Activated naive CD4-positive, alpha-beta T cell treated with anti-CD3 and anti-CD28 coated beads, Interleukin-2, amount 10 ng/mL, durations not matched to agents 7 days and 5 days (primary cell): ENCODE measurements around the gene WDSUB1.

Experiments
- CTCF ChIA-PET: fragments of 350-600 bp; sonication (Branson Sonifier 250); formaldehyde crosslinking; loops from one replicate; lab custom pipeline; 2021; ENCODE audit warnings: antibody characterized with exemption; lab: Charles Lee
- DNase-seq: peaks from one replicate; pipeline ENCODE4 v3.0.0-alpha.2; 2020
- H3K27ac Mint-ChIP-seq: one replicate; pipeline ENCODE4 v1.8.0; 2021; ENCODE audit warnings: mild to moderate bottlenecking, moderate library complexity, mixed read lengths
- H3K27me3 Mint-ChIP-seq: one replicate; pipeline ENCODE4 v1.8.0; 2021; ENCODE audit warnings: mild to moderate bottlenecking, mixed read lengths
- H3K36me3 Mint-ChIP-seq: one replicate; pipeline ENCODE4 v1.8.0; 2021; ENCODE audit warnings: mixed read lengths
- H3K4me1 Mint-ChIP-seq: one replicate; pipeline ENCODE4 v1.8.0; 2021; ENCODE audit warnings: mixed read lengths
- H3K4me3 Mint-ChIP-seq: one replicate; pipeline ENCODE4 v1.8.0; 2021; ENCODE audit warnings: mild to moderate bottlenecking, moderate library complexity, mixed read lengths
- H3K9me3 Mint-ChIP-seq: one replicate; pipeline ENCODE4 v1.8.0; 2021; ENCODE audit warnings: mixed read lengths

WDSUB1 gene

DNA sequence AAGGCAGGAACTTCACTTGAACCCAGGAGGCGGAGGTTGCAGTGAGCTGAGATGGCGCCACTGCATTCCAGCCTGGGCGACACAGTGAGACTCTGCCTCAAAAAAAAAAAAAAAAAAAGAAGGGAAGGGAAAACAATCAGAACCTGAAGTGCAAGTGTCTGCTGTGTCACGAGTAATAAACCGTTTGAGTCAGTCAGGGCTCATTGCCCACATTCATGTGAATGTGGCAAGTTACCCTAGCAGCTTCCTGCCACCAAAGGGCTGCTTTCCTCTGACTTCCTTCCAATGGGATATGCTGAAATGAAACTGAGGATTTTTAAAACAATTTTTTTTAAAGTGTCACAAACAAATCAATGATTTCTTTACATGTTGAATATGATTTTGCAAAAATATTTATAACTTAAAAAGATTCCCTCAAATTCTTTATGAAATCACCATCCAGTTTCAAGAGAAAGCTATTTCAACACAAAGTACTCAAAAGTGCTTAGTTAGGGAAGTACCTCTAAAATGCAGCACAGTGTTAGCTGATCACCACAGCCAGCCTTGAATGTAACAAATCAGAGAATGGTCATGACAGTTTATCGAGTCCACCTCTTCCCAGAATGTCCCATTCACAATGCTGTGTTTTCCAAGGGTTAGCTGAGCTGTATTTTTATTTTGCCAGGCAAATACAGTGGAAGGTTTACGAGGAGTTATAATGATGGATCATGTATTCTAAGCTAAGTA, 36.4 kb downstream of the WDSUB1 start:
- Mint-ChIP-seq H3K4me1 (no peaks in the 10 kb centered on the region), H3K36me3 (peaks cover 11% of the 10 kb centered on the region), H3K27ac (no peak overlapping the region), H3K9me3 (peaks cover 2% of the 10 kb centered on the region), H3K4me3 (no peak overlapping the region), H3K27me3 (no peaks in the 10 kb centered on the region)
- DNase-seq = no peak
- CTCF ChIA-PET = no interaction called here

DNA sequence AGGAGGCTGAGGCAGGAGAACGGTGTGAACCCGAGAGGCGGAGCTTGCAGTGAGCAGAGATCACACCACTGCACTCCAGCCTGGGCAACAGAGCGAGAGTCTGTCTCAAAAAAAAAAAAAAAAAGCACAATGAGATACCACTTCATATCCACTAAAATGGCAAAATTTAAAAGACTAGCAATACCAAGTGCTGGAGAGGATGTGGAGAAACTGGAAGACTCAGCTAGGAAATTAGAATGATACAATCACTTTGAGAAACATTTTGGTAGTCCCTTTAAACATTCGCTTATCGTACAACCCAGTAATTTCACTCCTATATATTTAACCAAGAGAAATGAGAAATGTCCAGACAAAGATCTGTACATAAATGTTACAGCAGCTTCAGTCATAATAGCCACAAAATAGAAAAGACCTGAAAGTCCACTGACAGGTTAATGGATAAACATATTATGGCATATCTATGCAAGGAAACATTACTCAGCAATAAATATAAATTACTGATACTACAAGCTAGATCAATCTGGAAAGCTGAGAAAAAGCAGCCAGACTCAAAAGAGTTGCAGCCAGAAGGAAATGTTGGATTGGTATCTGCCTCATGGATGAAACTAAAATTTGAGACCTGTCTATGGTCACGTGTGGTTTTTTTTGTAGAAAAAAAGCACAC, 40.0 kb downstream of the WDSUB1 start:
- Mint-ChIP-seq H3K27me3 (no peaks in the 10 kb centered on the region), H3K4me1 (no peaks in the 10 kb centered on the region), H3K9me3 (peaks cover 2% of the 10 kb centered on the region), H3K36me3 (peaks cover 16% of the 10 kb centered on the region), H3K27ac (no peak overlapping the region), H3K4me3 (no peak overlapping the region)
- DNase-seq = no peak
- CTCF ChIA-PET = interaction anchor here (1.2 kb wide), 1 partner anchor 128 kb away, joined by 3 read pairs; no protein-coding TSS in a partner anchor

DNA sequence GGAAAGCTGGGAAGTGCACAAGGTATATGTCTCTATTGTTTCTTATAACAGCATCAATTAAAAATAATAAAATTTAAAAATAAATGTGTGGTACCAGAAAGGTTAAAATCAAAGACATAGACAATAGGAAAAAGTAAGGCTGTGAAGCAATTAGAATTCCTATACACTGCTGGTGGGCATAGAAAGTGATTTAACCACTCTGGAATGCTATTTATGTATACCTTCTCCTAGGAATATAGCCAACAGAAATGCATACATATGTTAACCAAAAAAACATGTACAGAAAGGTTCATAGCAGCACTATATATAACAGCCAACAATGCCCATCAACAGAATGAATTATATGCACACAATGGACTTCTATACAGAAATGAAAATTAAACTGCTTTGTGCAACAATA, 43.0 kb downstream of the WDSUB1 start:
- no peaks in the 10 kb centered on the region for H3K4me1 Mint-ChIP-seq
- DNase-seq = no peak
- CTCF ChIA-PET = no interaction called here
- H3K4me3 Mint-ChIP-seq = no peak overlapping the region
- peaks cover 2% of the 10 kb centered on the region for H3K9me3 Mint-ChIP-seq
- H3K27me3 Mint-ChIP-seq = no peaks in the 10 kb centered on the region
- H3K27ac Mint-ChIP-seq = no peak overlapping the region
- peaks cover 16% of the 10 kb centered on the region for H3K36me3 Mint-ChIP-seq

DNA sequence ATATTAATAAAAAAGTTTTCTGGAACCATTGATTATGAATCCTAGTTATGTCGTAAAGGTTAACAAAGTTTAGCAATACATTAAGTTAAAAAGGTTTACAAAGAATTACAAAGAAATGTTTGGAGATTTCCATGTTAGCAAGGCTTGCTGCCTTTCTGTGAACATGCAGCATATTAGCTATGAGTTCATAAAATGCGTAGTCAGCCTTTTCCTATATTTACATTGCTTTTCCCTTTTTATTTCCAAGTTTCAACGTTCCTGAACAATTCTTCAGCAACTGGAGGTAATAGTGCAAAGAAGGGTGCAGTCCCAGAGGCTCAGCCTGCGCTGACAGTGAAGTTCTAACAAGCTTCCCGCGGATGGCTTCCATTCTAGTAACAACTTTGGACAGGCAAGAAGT, 51.6 kb downstream of the WDSUB1 start:
- peaks cover 1% of the 10 kb centered on the region for H3K36me3 Mint-ChIP-seq
- H3K27ac Mint-ChIP-seq = no peak overlapping the region
- no peak overlapping the region for H3K4me3 Mint-ChIP-seq
- CTCF ChIA-PET = no interaction called here
- DNase-seq = no peak
- H3K27me3 Mint-ChIP-seq = no peaks in the 10 kb centered on the region
- H3K9me3 Mint-ChIP-seq = no peaks in the 10 kb centered on the region
- H3K4me1 Mint-ChIP-seq = no peaks in the 10 kb centered on the region

DNA sequence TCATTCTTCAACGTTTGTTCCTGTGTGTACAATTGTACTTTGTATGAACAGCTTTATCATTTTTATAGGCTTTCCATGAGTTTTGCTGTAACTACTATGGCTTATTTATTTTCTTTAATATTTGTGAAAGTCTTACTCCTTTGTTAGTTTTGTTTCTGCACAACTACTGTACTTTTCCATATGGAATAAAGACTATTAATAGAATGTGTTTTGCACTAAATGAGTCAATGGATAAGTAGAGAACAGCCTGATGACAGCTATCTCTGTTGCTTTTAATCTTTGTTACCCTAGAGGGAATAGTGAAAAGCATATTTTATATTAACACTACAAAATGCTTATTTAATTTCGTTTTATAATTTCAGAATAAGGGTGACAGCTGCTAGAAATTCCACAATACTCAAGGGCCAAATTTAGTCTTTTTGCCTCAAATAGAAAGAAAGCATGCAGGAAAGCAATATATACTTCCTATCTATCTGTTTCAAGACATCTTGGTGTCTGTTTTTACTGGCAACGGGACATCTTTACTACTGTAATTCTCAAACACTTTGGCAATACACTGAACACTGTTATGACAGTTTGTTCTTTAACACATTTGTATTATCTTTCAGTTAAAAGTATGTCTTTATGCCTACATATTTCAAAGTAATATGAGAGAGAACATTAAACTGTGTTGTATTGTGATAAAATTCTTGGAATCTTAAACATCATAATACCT, 53.9 kb downstream of the WDSUB1 start:
- H3K27ac Mint-ChIP-seq = no peak overlapping the region
- CTCF ChIA-PET = interaction anchor here (0.6 kb wide), 1 partner anchor 44 kb away, joined by 3 read pairs; no protein-coding TSS in a partner anchor
- no peak overlapping the region for H3K4me3 Mint-ChIP-seq
- no peaks in the 10 kb centered on the region for H3K9me3 Mint-ChIP-seq
- no peak for DNase-seq
- no peaks in the 10 kb centered on the region for H3K27me3 Mint-ChIP-seq
- peaks cover 1% of the 10 kb centered on the region for H3K36me3 Mint-ChIP-seq
- no peaks in the 10 kb centered on the region for H3K4me1 Mint-ChIP-seq

DNA sequence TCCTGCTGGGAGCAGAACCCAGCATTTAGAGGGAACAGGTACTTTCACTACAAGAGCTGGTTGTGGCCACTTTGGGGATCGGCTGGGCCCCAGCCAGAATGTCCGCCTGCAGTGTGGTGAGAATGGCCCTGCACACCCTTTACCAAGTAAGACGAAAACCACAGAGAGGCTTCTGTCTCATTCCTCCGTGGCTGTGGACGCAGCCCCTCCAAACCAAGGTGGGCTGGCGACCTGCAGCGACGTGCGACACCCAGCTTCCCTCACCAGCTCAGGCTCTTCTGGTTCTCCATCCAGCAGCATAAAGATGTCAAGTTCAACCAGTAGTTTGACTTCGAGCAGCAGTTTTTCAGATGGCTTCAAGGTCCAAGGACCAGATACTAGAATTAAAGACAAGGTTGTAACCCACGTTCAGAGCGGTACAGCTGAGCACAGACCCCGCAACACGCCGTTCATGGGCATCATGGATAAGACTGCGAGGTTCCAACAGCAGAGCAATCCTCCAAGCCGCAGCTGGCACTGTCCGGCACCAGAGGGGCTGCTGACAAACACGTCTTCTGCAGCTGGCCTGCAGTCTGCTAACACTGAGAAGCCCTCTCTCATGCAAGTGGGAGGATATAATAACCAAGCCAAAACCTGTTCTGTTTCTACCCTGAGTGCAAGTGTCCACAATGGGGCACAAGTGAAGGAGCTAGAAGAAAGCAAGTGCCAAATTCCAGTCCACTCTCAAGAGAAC, 56.2 kb downstream of the WDSUB1 start:
- Mint-ChIP-seq H3K4me1 (peaks cover 3% of the 10 kb centered on the region), H3K9me3 (no peaks in the 10 kb centered on the region), H3K27ac (no peak overlapping the region), H3K36me3 (peaks cover 1% of the 10 kb centered on the region), H3K4me3 (no peak overlapping the region), H3K27me3 (no peaks in the 10 kb centered on the region)
- CTCF ChIA-PET = interaction anchor here (0.6 kb wide), 1 partner anchor 470 kb away, joined by 3 read pairs; no protein-coding TSS in a partner anchor
- DNase-seq = no peak

DNA sequence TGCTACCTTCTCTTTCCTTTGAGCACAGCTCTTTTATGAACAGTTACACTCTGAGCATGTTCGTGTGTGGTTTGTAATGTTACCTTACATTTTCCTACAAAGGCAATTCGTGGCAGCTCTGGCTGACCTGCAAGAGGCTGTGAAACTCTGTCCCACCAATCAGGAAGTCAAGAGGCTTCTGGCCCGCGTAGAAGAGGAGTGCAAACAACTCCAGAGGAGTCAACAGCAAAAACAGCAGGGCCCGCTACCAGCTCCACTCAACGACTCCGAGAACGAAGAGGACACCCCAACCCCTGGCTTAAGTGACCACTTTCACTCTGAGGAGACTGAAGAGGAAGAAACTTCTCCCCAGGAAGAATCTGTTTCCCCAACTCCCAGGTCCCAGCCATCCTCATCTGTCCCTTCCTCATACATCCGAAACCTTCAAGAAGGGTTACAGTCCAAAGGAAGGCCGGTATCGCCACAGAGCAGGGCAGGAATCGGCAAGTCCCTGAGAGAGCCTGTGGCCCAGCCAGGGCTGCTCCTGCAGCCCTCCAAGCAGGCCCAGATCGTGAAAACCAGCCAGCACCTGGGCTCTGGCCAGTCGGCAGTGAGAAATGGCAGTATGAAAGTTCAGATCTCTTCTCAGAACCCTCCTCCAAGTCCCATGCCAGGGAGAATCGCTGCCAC, 56.9 kb downstream of the WDSUB1 start:
- no peaks in the 10 kb centered on the region for H3K9me3 Mint-ChIP-seq
- H3K36me3 Mint-ChIP-seq = peaks cover 1% of the 10 kb centered on the region
- H3K4me3 Mint-ChIP-seq = no peak overlapping the region
- H3K27me3 Mint-ChIP-seq = no peaks in the 10 kb centered on the region
- H3K27ac Mint-ChIP-seq = no peak overlapping the region
- CTCF ChIA-PET = interaction anchor here (0.6 kb wide), 1 partner anchor 469 kb away, joined by 3 read pairs; no protein-coding TSS in a partner anchor
- H3K4me1 Mint-ChIP-seq = peaks cover 3% of the 10 kb centered on the region
- DNase-seq = no peak

DNA sequence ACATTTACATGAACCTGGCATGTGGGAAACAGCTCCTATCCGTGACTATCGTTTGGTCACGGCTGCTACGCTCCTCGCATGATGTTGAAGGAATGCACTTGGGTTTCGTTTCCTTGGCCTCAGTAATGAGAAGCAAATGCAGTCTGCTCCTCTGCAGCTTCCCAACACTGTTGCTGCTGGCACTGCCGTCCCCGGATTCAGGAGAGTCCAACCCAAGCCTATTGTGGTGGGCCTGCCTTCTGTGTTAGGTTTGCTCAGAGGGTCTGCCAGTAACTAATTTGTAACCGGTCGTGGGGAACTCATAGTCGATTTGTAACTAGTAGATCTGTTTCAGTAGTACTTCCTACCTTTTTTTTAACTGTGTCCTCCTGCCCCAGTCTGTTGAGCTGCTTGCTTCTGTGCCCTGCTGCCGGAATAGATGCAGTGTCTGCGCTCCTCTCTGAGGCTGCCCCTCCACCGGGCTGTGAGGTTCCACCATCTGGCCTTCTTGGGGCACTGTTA, 58.4 kb downstream of the WDSUB1 start:
- no peaks in the 10 kb centered on the region for H3K27me3 Mint-ChIP-seq
- no peak overlapping the region for H3K27ac Mint-ChIP-seq
- DNase-seq = no peak
- no peaks in the 10 kb centered on the region for H3K9me3 Mint-ChIP-seq
- no peak overlapping the region for H3K4me3 Mint-ChIP-seq
- H3K36me3 Mint-ChIP-seq = peaks cover 1% of the 10 kb centered on the region
- CTCF ChIA-PET = no interaction called here
- H3K4me1 Mint-ChIP-seq = peaks cover 3% of the 10 kb centered on the region

DNA sequence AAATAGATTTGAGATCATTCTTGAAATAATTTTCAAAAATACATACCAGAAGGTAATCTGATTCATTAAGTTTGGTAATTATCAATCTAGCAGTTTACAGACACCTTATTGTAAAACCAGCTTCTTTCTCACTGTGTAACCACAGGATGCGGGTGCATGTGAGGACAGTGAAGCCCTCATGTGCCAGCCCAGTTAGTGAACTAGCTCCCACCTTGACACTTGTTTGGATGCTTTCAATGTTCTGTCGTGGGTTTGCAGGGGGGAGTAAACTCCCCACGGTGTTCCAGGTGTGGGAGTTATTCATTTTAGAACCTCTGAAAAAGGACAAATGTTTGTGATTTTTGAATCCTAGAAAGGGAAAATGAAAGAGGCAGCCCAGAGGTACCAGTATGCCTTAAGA, 59.0 kb downstream of the WDSUB1 start:
- CTCF ChIA-PET = no interaction called here
- peaks cover 1% of the 10 kb centered on the region for H3K36me3 Mint-ChIP-seq
- H3K4me1 Mint-ChIP-seq = peaks cover 3% of the 10 kb centered on the region
- no peak overlapping the region for H3K27ac Mint-ChIP-seq
- no peak for DNase-seq
- H3K9me3 Mint-ChIP-seq = no peaks in the 10 kb centered on the region
- H3K4me3 Mint-ChIP-seq = no peak overlapping the region
- H3K27me3 Mint-ChIP-seq = no peaks in the 10 kb centered on the region

DNA sequence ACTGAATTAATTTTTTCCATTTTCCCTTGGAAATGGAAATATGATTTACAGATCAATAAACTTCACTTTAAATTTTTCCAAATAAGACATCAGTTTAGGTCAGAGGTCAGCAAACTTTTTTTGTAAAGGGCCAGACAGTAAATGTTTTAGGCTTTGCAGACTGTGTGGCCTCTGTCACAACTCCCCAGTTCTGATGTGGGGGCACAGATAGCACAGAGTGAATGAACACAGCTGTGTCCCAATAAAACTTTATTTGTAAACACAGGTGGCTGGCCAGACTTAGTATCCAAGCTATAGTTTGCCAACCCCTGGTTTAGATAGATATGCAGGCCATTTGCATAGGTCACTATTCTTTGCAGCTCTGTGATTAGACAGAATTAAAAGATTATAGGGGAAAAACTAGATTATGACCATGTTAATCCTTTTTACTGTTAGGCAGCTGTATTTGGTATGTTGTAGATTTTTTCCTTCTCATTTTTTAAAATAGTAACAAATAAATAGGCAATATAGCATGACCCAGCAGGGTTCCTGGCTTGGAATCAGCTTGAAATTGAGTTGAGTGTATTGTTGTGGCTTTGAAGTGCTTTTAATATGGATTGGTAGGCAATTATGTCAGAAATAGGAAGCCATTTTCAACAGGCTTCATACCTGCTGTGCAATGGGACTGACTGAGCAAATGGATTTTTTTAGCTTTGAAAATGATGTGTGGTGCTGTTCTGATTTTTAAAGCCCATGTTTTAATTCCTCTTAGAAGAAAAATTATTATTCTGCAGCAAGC, 59.7 kb downstream of the WDSUB1 start:
- DNase-seq = no peak
- no peak overlapping the region for H3K4me3 Mint-ChIP-seq
- peaks cover 3% of the 10 kb centered on the region for H3K4me1 Mint-ChIP-seq
- no peak overlapping the region for H3K27ac Mint-ChIP-seq
- CTCF ChIA-PET = no interaction called here
- H3K36me3 Mint-ChIP-seq = peaks cover 1% of the 10 kb centered on the region
- no peaks in the 10 kb centered on the region for H3K27me3 Mint-ChIP-seq
- H3K9me3 Mint-ChIP-seq = no peaks in the 10 kb centered on the region

DNA sequence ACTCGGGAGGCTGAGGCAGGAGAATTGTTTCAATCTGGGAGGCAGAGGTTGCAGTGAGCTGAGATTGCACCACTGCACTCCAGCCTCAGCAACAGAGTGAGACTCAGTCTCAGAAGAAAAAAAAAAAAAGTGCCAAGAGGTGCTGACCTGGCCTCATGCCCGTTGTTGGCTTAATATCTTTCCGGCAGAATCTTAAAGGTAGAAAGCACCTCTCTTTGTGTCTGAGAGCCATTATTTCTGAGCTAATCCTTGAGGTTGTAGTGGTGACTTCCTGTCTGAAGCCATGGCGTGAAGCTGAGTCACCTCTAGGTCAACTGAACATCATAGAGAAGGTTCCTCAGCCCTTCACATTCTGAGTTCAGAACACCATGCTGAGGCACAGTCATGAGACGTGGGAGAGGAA, 60.4 kb downstream of the WDSUB1 start:
- peaks cover 3% of the 10 kb centered on the region for H3K4me1 Mint-ChIP-seq
- no peak overlapping the region for H3K27ac Mint-ChIP-seq
- H3K9me3 Mint-ChIP-seq = no peaks in the 10 kb centered on the region
- peaks cover 1% of the 10 kb centered on the region for H3K36me3 Mint-ChIP-seq
- H3K4me3 Mint-ChIP-seq = no peak overlapping the region
- no peaks in the 10 kb centered on the region for H3K27me3 Mint-ChIP-seq
- no peak for DNase-seq
- CTCF ChIA-PET = no interaction called here

DNA sequence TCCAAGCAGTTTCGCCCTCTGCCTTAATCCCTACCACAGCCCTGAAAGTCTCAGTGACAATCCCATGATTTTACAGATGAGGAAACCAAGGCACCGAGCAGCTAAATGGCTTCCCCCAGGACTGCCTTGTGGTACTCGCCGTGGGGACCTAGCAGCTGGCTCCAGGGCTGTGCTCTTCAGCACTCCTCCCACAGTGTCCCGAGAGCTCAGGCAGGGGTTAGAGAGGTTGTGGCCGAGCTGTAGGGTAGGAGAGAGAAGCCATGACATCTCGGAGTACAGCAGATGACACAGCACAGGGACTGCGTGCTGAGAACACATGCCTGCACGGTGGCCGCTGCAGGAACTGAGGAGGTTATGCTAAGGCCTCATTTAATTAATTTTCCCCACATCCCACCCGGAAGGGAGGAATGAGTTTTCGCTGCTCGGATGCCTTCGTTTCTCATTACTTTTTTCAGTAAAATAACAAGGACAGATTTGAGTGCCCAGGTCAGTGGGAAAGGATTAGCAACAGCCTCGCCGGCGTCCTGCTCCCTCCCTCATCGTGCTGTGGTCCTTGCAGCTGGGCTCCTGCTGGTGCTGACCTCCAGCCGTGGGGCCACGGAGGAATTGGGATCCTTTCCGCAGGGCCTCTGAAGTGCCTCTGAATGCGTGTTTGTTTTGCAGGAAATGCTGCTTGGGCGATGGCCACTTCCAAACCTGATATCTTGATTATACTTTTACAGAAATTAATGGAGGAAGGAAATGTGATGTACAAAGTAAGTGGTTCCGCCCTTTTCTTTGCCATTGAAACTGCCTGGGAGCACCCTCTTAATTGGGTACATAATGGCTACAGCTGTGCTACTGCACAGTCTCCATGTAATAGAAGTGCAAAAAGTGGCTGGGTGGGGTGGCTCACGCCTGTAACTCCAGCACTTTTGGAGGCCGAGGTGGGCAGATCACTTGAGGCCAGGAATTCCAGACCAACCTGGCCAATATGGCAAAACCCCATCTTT, 61.2 kb downstream of the WDSUB1 start:
- H3K9me3 Mint-ChIP-seq = no peaks in the 10 kb centered on the region
- peaks cover 1% of the 10 kb centered on the region for H3K36me3 Mint-ChIP-seq
- H3K27ac Mint-ChIP-seq = no peak overlapping the region
- no peak overlapping the region for H3K4me3 Mint-ChIP-seq
- no peaks in the 10 kb centered on the region for H3K27me3 Mint-ChIP-seq
- CTCF ChIA-PET = no interaction called here
- peaks cover 3% of the 10 kb centered on the region for H3K4me1 Mint-ChIP-seq
- no peak for DNase-seq
